Activated naive CD4-positive, alpha-beta T cell treated with anti-CD3 and anti-CD28 coated beads, Interleukin-2, amount 50 U/mL, for 72 hours (primary cell): ENCODE data around the gene IGF2R. TPM values are rescaled to one million over a fixed set of nuclear protein-coding genes. Genes with fewer than 3 reads are reported as not detected.

Experiments used
- ATAC-seq, 2 donors: fragments of 150-1000 bp; cut with Tn5 transposase; 2 replicates each; pipeline ENCODE4 v1.10.0; 2021; ENCODE audit warnings: mild to moderate bottlenecking in 2 of 2, moderate library complexity in 2 of 2
- DNase-seq, 2 donors: peaks; one replicate each; pipeline ENCODE4 v3.0.0; 2021 to 2022; ENCODE audit warnings: low spot score in 2 of 2
- H3K27ac Mint-ChIP-seq, 2 donors: one replicate each; pipeline ENCODE4 v1.8.0; 2022; ENCODE audit warnings: mild to moderate bottlenecking in 2 of 2, mixed read lengths in 2 of 2
- H3K36me3 Mint-ChIP-seq, 2 donors: one replicate each; pipeline ENCODE4 v1.8.0; 2022; ENCODE audit warnings: mixed read lengths in 2 of 2
- H3K9me3 Mint-ChIP-seq, 2 donors: one replicate each; pipeline ENCODE4 v1.8.0; 2022; ENCODE audit warnings: mixed read lengths in 2 of 2
- total RNA-seq, 2 donors: library from RNA; stranded (reverse); gene quantifications; one replicate each; pipeline ENCODE4 v1.2.3, GENCODE V29; 2022

IGF2R gene
- total RNA-seq, 2 donors from 2014 or later, result 73.8 to 105 TPM

- Mint-ChIP-seq H3K27ac (peak overlapping the region; percentile 36 to 37), H3K36me3 (peaks cover 0 to 29% of the 10 kb centered on the region in 2 donors), H3K9me3 (no peaks in the 10 kb centered on the region)
- DNase-seq (no peak), ATAC-seq (no peak)
Observed at GRCh38 chr6:160092602-160093001, 123.7 kb downstream of the IGF2R start.

GRCh38 chr6:160093061-160093460, 124.2 kb downstream of the IGF2R start:
- DNase-seq (no peak), ATAC-seq (no peak)
- Mint-ChIP-seq H3K9me3 (no peaks in the 10 kb centered on the region), H3K27ac (peak overlapping the region in 1 of 2 donors; percentile 22), H3K36me3 (peaks cover 3 to 29% of the 10 kb centered on the region in 2 donors)

- ATAC-seq, result no peak
- no peaks in the 10 kb centered on the region for H3K9me3 Mint-ChIP-seq
- no peak overlapping the region for H3K27ac Mint-ChIP-seq
- DNase-seq, result no peak
- peaks cover 6 to 30% of the 10 kb centered on the region in 2 donors for H3K36me3 Mint-ChIP-seq
Observed at GRCh38 chr6:160093946-160094345, 125.1 kb downstream of the IGF2R start.

- Mint-ChIP-seq H3K36me3 (peaks cover 6 to 19% of the 10 kb centered on the region in 2 donors), H3K27ac (peak overlapping the region in 1 of 2 donors; percentile 92), H3K9me3 (no peaks in the 10 kb centered on the region)
- DNase-seq (no peak), ATAC-seq (no peak)
Observed at GRCh38 chr6:160095146-160095845, 126.4 kb downstream of the IGF2R start.

- no peaks in the 10 kb centered on the region for H3K9me3 Mint-ChIP-seq
- ATAC-seq (peak in 1 of 2 donors; percentile 23), DNase-seq (no peak)
- peaks cover 10 to 15% of the 10 kb centered on the region in 2 donors for H3K36me3 Mint-ChIP-seq
- H3K27ac Mint-ChIP-seq, result peak overlapping the region; percentile 58 to 97
Observed at GRCh38 chr6:160101277-160102205, 132.7 kb downstream of the IGF2R start.

- H3K27ac Mint-ChIP-seq, result peak overlapping the region; percentile 58 to 60
- H3K36me3 Mint-ChIP-seq, result peaks cover 6 to 20% of the 10 kb centered on the region in 2 donors
Observed at GRCh38 chr6:160102399-160102798, 133.5 kb downstream of the IGF2R start.

GRCh38 chr6:160102956-160103824, 134.3 kb downstream of the IGF2R start:
- H3K36me3 Mint-ChIP-seq, result peaks cover 2 to 16% of the 10 kb centered on the region in 2 donors
- ATAC-seq, result peak; percentile 22 to 35
- no peaks in the 10 kb centered on the region for H3K9me3 Mint-ChIP-seq
- peak in 1 of 2 donors; percentile 20 for DNase-seq
- peak overlapping the region in 1 of 2 donors; percentile 58 for H3K27ac Mint-ChIP-seq

More at GRCh38 chr6:160102399-160102798, 133.5 kb downstream of the IGF2R start:
- no peak for DNase-seq
- ATAC-seq, result no peak
- no peaks in the 10 kb centered on the region for H3K9me3 Mint-ChIP-seq

- ATAC-seq (no peak), DNase-seq (no peak)
- H3K9me3 Mint-ChIP-seq, result no peaks in the 10 kb centered on the region
- H3K36me3 Mint-ChIP-seq, result peaks cover 0 to 14% of the 10 kb centered on the region in 2 donors
- H3K27ac Mint-ChIP-seq, result no peak overlapping the region
Observed at GRCh38 chr6:160103825-160104100, 134.9 kb downstream of the IGF2R start.

- peaks cover 0 to 14% of the 10 kb centered on the region in 2 donors for H3K36me3 Mint-ChIP-seq
- ATAC-seq, result no peak
- H3K9me3 Mint-ChIP-seq, result no peaks in the 10 kb centered on the region
- no peak overlapping the region for H3K27ac Mint-ChIP-seq
- DNase-seq, result no peak
Observed at GRCh38 chr6:160104821-160105517, 136.1 kb downstream of the IGF2R start.

- Mint-ChIP-seq H3K27ac (no peak overlapping the region), H3K9me3 (no peaks in the 10 kb centered on the region), H3K36me3 (peaks cover 0 to 14% of the 10 kb centered on the region in 2 donors)
- no peak for DNase-seq
- no peak for ATAC-seq
Observed at GRCh38 chr6:160106010-160106409, 137.1 kb downstream of the IGF2R start.

- H3K36me3 Mint-ChIP-seq, result peaks cover 0 to 14% of the 10 kb centered on the region in 2 donors
- H3K27ac Mint-ChIP-seq, result peak overlapping the region in 1 of 2 donors; percentile 52
- ATAC-seq, result no peak
- no peaks in the 10 kb centered on the region for H3K9me3 Mint-ChIP-seq
- no peak for DNase-seq
Observed at GRCh38 chr6:160106701-160107100, 137.8 kb downstream of the IGF2R start.

GRCh38 chr6:160108077-160108476, 139.2 kb downstream of the IGF2R start:
- ATAC-seq, result no peak

GRCh38 chr6:160110586-160111123, 141.8 kb downstream of the IGF2R start:
- no peaks in the 10 kb centered on the region for H3K9me3 Mint-ChIP-seq

More at GRCh38 chr6:160108077-160108476, 139.2 kb downstream of the IGF2R start:
- Mint-ChIP-seq H3K9me3 (no peaks in the 10 kb centered on the region), H3K27ac (peak overlapping the region; percentile 56 to 69), H3K36me3 (peaks cover 0 to 14% of the 10 kb centered on the region in 2 donors)
- DNase-seq, result no peak

GRCh38 chr6:160111806-160112205, 142.9 kb downstream of the IGF2R start:
- Mint-ChIP-seq H3K9me3 (no peaks in the 10 kb centered on the region), H3K36me3 (peaks cover 2 to 4% of the 10 kb centered on the region in 2 donors), H3K27ac (no peak overlapping the region)
- DNase-seq (no peak), ATAC-seq (no peak)

More at GRCh38 chr6:160110586-160111123, 141.8 kb downstream of the IGF2R start:
- Mint-ChIP-seq H3K27ac (peak overlapping the region; percentile 10 to 57), H3K36me3 (peaks cover 4 to 6% of the 10 kb centered on the region in 2 donors)
- no peak for DNase-seq
- no peak for ATAC-seq

GRCh38 chr6:160112628-160113299, 143.9 kb downstream of the IGF2R start:
- Mint-ChIP-seq H3K27ac (no peak overlapping the region), H3K9me3 (peaks cover 1 to 2% of the 10 kb centered on the region in 2 donors), H3K36me3 (peaks cover 0 to 10% of the 10 kb centered on the region in 2 donors)
- no peak for ATAC-seq
- no peak for DNase-seq
